CD4-positive, alpha-beta T cell (primary cell): ENCODE data around the gene RCOR1. TPM values are rescaled to one million over a fixed set of nuclear protein-coding genes. Genes with fewer than 3 reads are reported as not detected.
"Not testable (repeated sequence)": the region's sequence is repeated elsewhere in the genome, so short reads cannot be mapped to it uniquely, and the experiment has no call there.

ENCODE experiments used
- ATAC-seq: fragments of 200-7000 bp; cut with Tn5 transposase; one replicate; pipeline ENCODE4 v1.10.0; 2022; ENCODE audit warnings: mild to moderate bottlenecking; ENCODE audit not compliant: poor library complexity
- CTCF ChIA-PET: fragments of 350-600 bp; sonication (Branson Sonifier 250); formaldehyde crosslinking; loops from one replicate; lab custom pipeline; 2021; ENCODE audit warnings: antibody characterized with exemption, inconsistent platforms; lab: Charles Lee
- POLR2A ChIA-PET: fragments of 350-600 bp; sonication (Branson Sonifier 250); formaldehyde crosslinking; loops from one replicate; lab custom pipeline; 2021; ENCODE audit warnings: antibody characterized with exemption, inconsistent platforms; lab: Charles Lee
- DNase-seq, 14 experiments: peaks; one replicate each; pipeline ENCODE4 v3.0.0-alpha.2; 2013 to 2020; ENCODE audit warnings: mixed read lengths in 2 of 14
- H3K27ac ChIP-seq, 2 donors: one replicate each; pipeline versions ENCODE4 v1.5.1 to v1.7.0; 2013; ENCODE audit warnings: low read length in 2 of 2, low read depth in 1 of 2, mild to moderate bottlenecking in 1 of 2
- H3K27me3 ChIP-seq, 2 experiments: 1 replicate in 1 of 2; 2 replicates in 1 of 2; pipeline versions ENCODE4 v1.6.1 to v1.7.0; 2013; ENCODE audit warnings: low read length in 2 of 2, control low read depth in 1 of 2, mild to moderate bottlenecking in 1 of 2, moderate library complexity in 1 of 2; ENCODE audit not compliant: insufficient read depth in 2 of 2, control insufficient read depth in 1 of 2
- H3K36me3 ChIP-seq: one replicate; pipeline ENCODE4 v1.6.1; 2013; ENCODE audit warnings: low read length, control low read depth; ENCODE audit not compliant: insufficient read depth
- H3K4me1 ChIP-seq: one replicate; pipeline ENCODE4 v1.6.1; 2013; ENCODE audit warnings: low read length, control low read depth; ENCODE audit not compliant: insufficient read depth
- H3K4me3 ChIP-seq: one replicate; pipeline ENCODE4 v1.5.1; 2013; ENCODE audit warnings: mild to moderate bottlenecking, low read length, moderate library complexity
- H3K9me3 ChIP-seq, 2 experiments: 1 replicate in 1 of 2; 2 replicates in 1 of 2; pipeline versions ENCODE4 v1.6.1 to v1.7.0; 2013; ENCODE audit warnings: low read length in 2 of 2, mild to moderate bottlenecking in 2 of 2, control low read depth in 1 of 2, moderate library complexity in 1 of 2; ENCODE audit not compliant: control insufficient read depth in 1 of 2, insufficient read depth in 1 of 2
- H3K27ac Mint-ChIP-seq: one replicate; pipeline ENCODE4 v1.8.0; 2020; ENCODE audit warnings: mixed read lengths
- H3K27me3 Mint-ChIP-seq: one replicate; pipeline ENCODE4 v1.8.0; 2021; ENCODE audit warnings: mixed read lengths
- H3K36me3 Mint-ChIP-seq: one replicate; pipeline ENCODE4 v1.8.0; 2021; ENCODE audit warnings: low read depth, mixed read lengths
- H3K4me1 Mint-ChIP-seq: one replicate; pipeline ENCODE4 v1.8.0; 2021; ENCODE audit warnings: low read depth, mixed read lengths
- H3K4me3 Mint-ChIP-seq: one replicate; pipeline ENCODE4 v1.8.0; 2020; ENCODE audit warnings: mild to moderate bottlenecking, mixed read lengths
- H3K9me3 Mint-ChIP-seq: one replicate; pipeline ENCODE4 v1.8.0; 2020; ENCODE audit warnings: mixed read lengths
- intact Hi-C, 2 experiments: fragments of 100-400 bp; cut with DNase I in 1 of 2; cut with micrococcal nuclease in 1 of 2; formaldehyde crosslinking; loops; one replicate each; pipeline versions ENCODE4 v1.15.1 to v1.9.0; 2023 to 2025; cut with DNase I, micrococcal nuclease
- total RNA-seq, 174 experiments: library from RNA in 2 of 174; stranded (reverse) in 2 of 174; gene quantifications; one replicate each; pipeline ENCODE4 v1.2.3 and lab custom pipeline; 2021 to 2026
- TF ChIP-seq, protein P1 (sequence below): fragments of 200-600 bp; IDR thresholded peaks from one replicate; pipeline ENCODE4 v1.8.0; 2022; ENCODE audit warnings: antibody characterized with exemption, mild to moderate bottlenecking

Gene RCOR1
- total RNA-seq, 2 experiments from 2014 or later, result 20.5 to 23.1 TPM

DNA sequence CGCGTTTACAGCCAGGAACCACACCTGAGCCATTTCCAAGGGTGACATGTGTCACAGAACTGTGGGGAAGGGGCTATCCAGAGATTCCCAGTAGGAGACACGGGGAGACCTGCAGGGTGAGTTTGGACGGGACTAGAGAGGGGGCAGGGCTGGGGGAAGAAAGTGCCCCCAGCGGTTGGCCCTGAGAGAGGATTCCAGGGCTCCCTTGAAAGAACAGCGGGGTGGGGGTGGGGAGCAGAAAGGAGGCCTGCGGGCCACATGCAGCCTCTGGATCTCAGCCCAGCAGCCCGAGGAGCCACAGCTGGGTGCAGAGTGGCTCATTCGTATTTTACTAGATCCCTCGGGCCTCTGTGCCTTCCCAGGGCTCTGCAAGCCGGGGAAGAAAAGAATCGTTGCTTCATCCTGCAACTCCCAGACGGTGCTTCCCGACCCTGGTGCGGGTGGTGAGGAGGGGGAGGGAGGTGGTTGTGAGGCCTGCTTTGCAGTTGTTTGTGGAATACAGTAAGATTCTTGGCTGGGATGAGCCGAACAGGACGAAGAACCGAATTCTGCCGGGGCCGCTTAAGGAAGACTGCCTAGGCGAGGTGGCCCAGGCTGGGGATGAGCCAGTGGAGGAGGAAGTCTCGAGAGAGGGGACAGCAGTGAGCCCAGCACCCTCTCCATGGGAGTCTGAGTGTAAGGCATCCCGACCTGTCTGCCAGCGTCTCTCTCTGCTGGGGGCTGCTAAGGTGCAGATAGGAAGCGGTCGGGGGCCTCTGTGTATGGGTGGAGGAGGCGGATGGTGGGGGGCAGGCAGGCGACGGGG is 46.8 kb upstream of the RCOR1 start:
- Histone ChIP-seq H3K4me1 (peaks cover 16% of the 10 kb centered on the region), H3K36me3 (no peaks in the 10 kb centered on the region), H3K9me3 (peaks cover 0 to 8% of the 10 kb centered on the region in 2 experiments), H3K27ac (no peak overlapping the region), H3K27me3 (peaks cover 22 to 24% of the 10 kb centered on the region in 2 experiments), H3K4me3 (no peak overlapping the region)
- intact Hi-C loops, result no loop called here
- DNase-seq (no peak), ATAC-seq (no peak)
- peaks cover 4% of the 10 kb centered on the region for H3K4me1 Mint-ChIP-seq
- no peak overlapping the region for H3K27ac Mint-ChIP-seq
- TF ChIP-seq, protein P1, sequence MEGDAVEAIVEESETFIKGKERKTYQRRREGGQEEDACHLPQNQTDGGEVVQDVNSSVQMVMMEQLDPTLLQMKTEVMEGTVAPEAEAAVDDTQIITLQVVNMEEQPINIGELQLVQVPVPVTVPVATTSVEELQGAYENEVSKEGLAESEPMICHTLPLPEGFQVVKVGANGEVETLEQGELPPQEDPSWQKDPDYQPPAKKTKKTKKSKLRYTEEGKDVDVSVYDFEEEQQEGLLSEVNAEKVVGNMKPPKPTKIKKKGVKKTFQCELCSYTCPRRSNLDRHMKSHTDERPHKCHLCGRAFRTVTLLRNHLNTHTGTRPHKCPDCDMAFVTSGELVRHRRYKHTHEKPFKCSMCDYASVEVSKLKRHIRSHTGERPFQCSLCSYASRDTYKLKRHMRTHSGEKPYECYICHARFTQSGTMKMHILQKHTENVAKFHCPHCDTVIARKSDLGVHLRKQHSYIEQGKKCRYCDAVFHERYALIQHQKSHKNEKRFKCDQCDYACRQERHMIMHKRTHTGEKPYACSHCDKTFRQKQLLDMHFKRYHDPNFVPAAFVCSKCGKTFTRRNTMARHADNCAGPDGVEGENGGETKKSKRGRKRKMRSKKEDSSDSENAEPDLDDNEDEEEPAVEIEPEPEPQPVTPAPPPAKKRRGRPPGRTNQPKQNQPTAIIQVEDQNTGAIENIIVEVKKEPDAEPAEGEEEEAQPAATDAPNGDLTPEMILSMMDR, result no peak
- H3K4me3 Mint-ChIP-seq, result no peak overlapping the region
- ChIA-PET CTCF (no interaction called here), POLR2A (no interaction called here)
- H3K36me3 Mint-ChIP-seq, result no peaks in the 10 kb centered on the region
- H3K9me3 Mint-ChIP-seq, result no peaks in the 10 kb centered on the region
- peaks cover 51% of the 10 kb centered on the region for H3K27me3 Mint-ChIP-seq

DNA sequence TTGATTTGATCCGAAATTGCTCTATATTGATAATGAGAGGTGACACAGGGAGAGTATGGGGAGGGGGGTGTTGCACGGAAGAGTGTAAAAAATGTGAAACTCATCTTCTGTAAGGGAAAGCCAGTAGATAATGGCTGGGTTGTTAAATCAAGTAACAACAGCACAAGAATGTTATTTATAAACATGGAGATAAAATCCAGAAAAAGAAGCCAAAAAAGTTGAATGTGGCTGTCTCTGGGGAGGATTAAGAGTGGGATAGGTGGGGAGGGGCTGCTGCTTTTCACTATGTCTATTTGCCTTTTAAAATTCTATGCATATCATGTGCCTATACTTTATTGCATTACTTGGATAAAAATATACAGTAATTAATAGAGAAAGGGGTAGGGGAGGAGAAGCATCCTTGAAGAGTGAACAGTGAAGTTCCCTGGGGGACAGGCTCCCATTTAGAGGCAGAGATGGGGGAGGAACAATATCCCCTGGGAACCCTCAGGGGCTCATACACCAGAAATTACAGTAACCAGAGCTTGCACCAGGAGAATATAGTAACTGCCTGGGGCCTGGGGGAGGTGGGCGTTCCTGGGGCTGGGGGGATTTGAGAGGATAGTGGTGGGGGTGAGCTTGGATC is 43.7 kb upstream of the RCOR1 start:
- peaks cover 4% of the 10 kb centered on the region for H3K4me1 Mint-ChIP-seq
- peaks cover 22 to 24% of the 10 kb centered on the region in 2 experiments for H3K27me3 ChIP-seq
- no peak for DNase-seq
- H3K4me3 ChIP-seq, result no peak overlapping the region
- H3K36me3 Mint-ChIP-seq, result no peaks in the 10 kb centered on the region
- no peak overlapping the region for H3K27ac ChIP-seq
- intact Hi-C loops, result no loop called here
- ChIA-PET POLR2A (interaction anchor here (0.5 kb wide), 1 partner anchor 714 kb away, joined by 3 read pairs; no protein-coding TSS in a partner anchor), CTCF (no interaction called here)
- no peak for ATAC-seq
- TF ChIP-seq, protein P1, result no peak
- H3K4me3 Mint-ChIP-seq, result no peak overlapping the region
- H3K9me3 Mint-ChIP-seq, result no peaks in the 10 kb centered on the region
- peaks cover 0 to 8% of the 10 kb centered on the region in 2 experiments for H3K9me3 ChIP-seq
- no peaks in the 10 kb centered on the region for H3K36me3 ChIP-seq
- peaks cover 16% of the 10 kb centered on the region for H3K4me1 ChIP-seq
- H3K27ac Mint-ChIP-seq, result no peak overlapping the region
- peaks cover 50% of the 10 kb centered on the region for H3K27me3 Mint-ChIP-seq

DNA sequence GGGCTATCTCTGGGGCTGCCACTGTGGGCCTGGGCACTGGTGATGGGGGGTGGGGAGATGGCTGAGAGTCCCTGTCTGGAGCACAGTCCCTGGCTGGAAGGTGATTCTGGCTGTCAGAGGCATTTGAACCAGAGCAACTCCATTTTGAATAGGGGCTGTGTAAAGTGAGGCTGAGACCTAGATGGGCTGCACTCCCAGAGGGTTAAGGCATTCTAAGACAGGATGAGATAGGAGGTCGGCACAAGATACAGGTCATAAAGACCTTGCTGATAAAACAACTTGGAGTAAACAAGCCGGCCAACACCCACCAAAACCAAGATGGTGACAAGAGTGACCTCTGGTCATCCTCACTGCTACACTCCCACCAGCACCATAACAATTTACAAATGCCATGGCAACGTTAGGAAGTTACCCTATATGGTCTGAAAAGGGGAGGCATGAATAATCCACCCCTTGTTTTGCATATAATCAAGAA is 41.5 kb upstream of the RCOR1 start:
- H3K4me3 Mint-ChIP-seq, H3K9me3 Mint-ChIP-seq, H3K36me3 ChIP-seq, H3K27me3 ChIP-seq, ATAC-seq, H3K27ac Mint-ChIP-seq, H3K36me3 Mint-ChIP-seq, H3K27ac ChIP-seq, H3K4me1 Mint-ChIP-seq, H3K4me3 ChIP-seq, intact Hi-C loops, POLR2A ChIA-PET, H3K9me3 ChIP-seq, DNase-seq, CTCF ChIA-PET: not testable (repeated sequence)
- H3K4me1 ChIP-seq, result peaks cover 12% of the 10 kb centered on the region
- peaks cover 35% of the 10 kb centered on the region for H3K27me3 Mint-ChIP-seq
